ENCODE results near the gene ERBIN. TPM values are rescaled to one million over a fixed set of nuclear protein-coding genes. Genes with fewer than 3 reads are reported as not detected.

Gene ERBIN
- total and polyA plus RNA-seq, 9 of the 15 experiments (the other 6 are each of a cell fraction or from before 2014, with no cell fraction given), result 11.9 to 72.8 (median 41.7) TPM

DNA sequence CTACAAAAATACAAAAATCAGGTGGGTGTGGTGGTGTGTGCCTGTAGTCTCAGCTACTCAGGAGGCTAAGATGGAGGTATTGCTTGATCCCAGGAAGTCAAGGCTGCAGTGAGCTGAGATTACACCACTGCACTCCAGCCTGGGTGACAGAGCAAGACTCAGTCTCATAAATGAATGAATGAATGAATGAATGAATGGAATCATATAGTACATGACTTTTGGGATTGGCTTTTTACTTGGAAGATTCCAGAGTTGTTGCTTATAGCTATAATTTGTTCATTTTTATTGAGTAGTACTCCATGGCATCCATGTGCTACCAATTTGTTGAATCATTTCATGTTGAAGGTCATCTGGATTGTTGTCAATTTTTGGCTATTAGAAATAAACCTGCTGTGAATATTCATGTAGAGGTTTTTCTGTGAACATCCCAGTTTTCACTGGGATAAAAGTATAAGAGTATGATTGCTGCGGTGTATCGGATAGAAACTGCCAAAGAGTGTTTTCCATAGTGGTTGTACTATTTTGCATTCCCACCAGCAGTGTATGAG is 19.9 kb downstream of the ERBIN start:
- ChIA-PET POLR2A (interaction anchor here (1.0 kb wide), 1 partner anchor 73 kb away, joined by 3 read pairs; no protein-coding TSS in a partner anchor), CTCF (ENCODE audit: low intra/inter-chr PET ratio) (no interaction called here)
- Histone ChIP-seq H3K9me3 (replicated peaks; ENCODE audit: control insufficient read depth, insufficient read depth, low read depth, low read length) (no peaks in the 10 kb centered on the region), H3K9me1 (ENCODE audit: control insufficient read depth, insufficient read depth, low read length) (peaks cover 3% of the 10 kb centered on the region), H3K4me1 (replicated peaks in 1 of 2; ENCODE audit: control insufficient read depth in 2 of 2, insufficient read depth in 2 of 2, low read length in 2 of 2) (peaks cover 0 to 3% of the 10 kb centered on the region in 2 experiments; a peak in 3 of 5 replicates), H3K36me3 (ENCODE audit: control insufficient read depth, insufficient read depth, low read length) (peaks cover 24% of the 10 kb centered on the region), H4K20me1 (replicated peaks; ENCODE audit: control insufficient read depth, insufficient read depth, low read length) (0 out of 2 replicates have a peak, but pooled peaks cover 4% of the 10 kb centered on the region), H3K79me2 (ENCODE audit: control insufficient read depth, insufficient read depth, low read length) (peaks cover 98% of the 10 kb centered on the region), H3K9ac (ENCODE audit: insufficient read depth in 1 of 2, low read depth in 2 of 2, low read length in 2 of 2) (no peak overlapping the region), H2AFZ (ENCODE audit: low read depth, low read length) (no peak overlapping the region), H3K27ac (ENCODE audit: extremely low read depth, low read depth, low read length) (no peak overlapping the region), H3K4me3 (no peak overlapping the region), H3K27me3 (ENCODE audit: control insufficient read depth in 2 of 2, insufficient read depth in 2 of 2, low read length in 2 of 2) (no peaks in the 10 kb centered on the region), H3K4me2 (ENCODE audit: insufficient read depth, low read length) (no peak overlapping the region)
- in situ Hi-C loops (cut with MboI), result no loop called here
- DNase-seq (ENCODE audit: extremely low read depth in 1 of 4, low spot score in 3 of 4) (no peak), ATAC-seq (no peak), FAIRE-seq (no peak)
- 100% methylated on average over 2 of the region's 2 CpGs for WGBS (ENCODE audit: insufficient coverage, low coverage, missing lambda C conversion rate)
- TF ChIP-seq, protein P1, sequence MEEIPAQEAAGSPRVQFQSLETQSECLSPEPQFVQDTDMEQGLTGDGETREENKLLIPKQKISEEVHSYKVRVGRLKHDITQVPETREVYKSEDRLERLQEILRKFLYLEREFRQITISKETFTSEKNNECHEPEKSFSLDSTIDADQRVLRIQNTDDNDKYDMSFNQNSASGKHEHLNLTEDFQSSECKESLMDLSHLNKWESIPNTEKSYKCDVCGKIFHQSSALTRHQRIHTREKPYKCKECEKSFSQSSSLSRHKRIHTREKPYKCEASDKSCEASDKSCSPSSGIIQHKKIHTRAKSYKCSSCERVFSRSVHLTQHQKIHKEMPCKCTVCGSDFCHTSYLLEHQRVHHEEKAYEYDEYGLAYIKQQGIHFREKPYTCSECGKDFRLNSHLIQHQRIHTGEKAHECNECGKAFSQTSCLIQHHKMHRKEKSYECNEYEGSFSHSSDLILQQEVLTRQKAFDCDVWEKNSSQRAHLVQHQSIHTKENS (CRISPR knock-in tag; IDR thresholded peaks at IDR 0.05), result no peak
- TF ChIP-seq, protein P2, sequence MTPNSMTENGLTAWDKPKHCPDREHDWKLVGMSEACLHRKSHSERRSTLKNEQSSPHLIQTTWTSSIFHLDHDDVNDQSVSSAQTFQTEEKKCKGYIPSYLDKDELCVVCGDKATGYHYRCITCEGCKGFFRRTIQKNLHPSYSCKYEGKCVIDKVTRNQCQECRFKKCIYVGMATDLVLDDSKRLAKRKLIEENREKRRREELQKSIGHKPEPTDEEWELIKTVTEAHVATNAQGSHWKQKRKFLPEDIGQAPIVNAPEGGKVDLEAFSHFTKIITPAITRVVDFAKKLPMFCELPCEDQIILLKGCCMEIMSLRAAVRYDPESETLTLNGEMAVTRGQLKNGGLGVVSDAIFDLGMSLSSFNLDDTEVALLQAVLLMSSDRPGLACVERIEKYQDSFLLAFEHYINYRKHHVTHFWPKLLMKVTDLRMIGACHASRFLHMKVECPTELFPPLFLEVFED (CRISPR knock-in tag; conservative IDR thresholded peaks at IDR 0.05), result no peak
- TF ChIP-seq POLR3A (IDR thresholded peaks at IDR 0.05; ENCODE audit: borderline replicate concordance, extremely low read depth, insufficient read depth, insufficient read length) (no peak), ZNF586 (CRISPR knock-in tag; conservative IDR thresholded peaks at IDR 0.05) (no peak), NCOA1 (IDR thresholded peaks at IDR 0.05; ENCODE audit: low read depth) (no peak), ZNF24 (IDR thresholded peaks at IDR 0.05) (peak; percentile 85), ZFP1 (CRISPR knock-in tag; IDR thresholded peaks at IDR 0.05) (no peak), RBM25 (IDR thresholded peaks at IDR 0.05; ENCODE audit: low read depth, low read length, severe bottlenecking) (peak; percentile 67), PHF21A (IDR thresholded peaks at IDR 0.05; ENCODE audit: borderline replicate concordance, low read depth) (0 out of 2 replicates have a peak, but pooled peaks have one; percentile 14), TAF15 (IDR thresholded peaks at IDR 0.05; ENCODE audit: low read depth, low read length) (no peak), CEBPB (tag; IDR thresholded peaks at IDR 0.05) (no peak)
- TF ChIP-seq, protein P3, sequence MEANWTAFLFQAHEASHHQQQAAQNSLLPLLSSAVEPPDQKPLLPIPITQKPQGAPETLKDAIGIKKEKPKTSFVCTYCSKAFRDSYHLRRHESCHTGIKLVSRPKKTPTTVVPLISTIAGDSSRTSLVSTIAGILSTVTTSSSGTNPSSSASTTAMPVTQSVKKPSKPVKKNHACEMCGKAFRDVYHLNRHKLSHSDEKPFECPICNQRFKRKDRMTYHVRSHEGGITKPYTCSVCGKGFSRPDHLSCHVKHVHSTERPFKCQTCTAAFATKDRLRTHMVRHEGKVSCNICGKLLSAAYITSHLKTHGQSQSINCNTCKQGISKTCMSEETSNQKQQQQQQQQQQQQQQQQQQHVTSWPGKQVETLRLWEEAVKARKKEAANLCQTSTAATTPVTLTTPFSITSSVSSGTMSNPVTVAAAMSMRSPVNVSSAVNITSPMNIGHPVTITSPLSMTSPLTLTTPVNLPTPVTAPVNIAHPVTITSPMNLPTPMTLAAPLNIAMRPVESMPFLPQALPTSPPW (CRISPR knock-in tag; IDR thresholded peaks at IDR 0.05), result no peak
- TF ChIP-seq, protein P4, sequence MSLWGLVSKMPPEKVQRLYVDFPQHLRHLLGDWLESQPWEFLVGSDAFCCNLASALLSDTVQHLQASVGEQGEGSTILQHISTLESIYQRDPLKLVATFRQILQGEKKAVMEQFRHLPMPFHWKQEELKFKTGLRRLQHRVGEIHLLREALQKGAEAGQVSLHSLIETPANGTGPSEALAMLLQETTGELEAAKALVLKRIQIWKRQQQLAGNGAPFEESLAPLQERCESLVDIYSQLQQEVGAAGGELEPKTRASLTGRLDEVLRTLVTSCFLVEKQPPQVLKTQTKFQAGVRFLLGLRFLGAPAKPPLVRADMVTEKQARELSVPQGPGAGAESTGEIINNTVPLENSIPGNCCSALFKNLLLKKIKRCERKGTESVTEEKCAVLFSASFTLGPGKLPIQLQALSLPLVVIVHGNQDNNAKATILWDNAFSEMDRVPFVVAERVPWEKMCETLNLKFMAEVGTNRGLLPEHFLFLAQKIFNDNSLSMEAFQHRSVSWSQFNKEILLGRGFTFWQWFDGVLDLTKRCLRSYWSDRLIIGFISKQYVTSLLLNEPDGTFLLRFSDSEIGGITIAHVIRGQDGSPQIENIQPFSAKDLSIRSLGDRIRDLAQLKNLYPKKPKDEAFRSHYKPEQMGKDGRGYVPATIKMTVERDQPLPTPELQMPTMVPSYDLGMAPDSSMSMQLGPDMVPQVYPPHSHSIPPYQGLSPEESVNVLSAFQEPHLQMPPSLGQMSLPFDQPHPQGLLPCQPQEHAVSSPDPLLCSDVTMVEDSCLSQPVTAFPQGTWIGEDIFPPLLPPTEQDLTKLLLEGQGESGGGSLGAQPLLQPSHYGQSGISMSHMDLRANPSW (CRISPR knock-in tag; IDR thresholded peaks at IDR 0.05), result no peak
- no TSS peak for BruUV-seq (replicated peaks)
- intact Hi-C loops (cut with micrococcal nuclease), result no loop called here

Measured in K562 (cell line).